Stomach (tissue), 9 donors: ENCODE data around the gene CLEC4F. TPM values are rescaled to one million over a fixed set of nuclear protein-coding genes. Genes with fewer than 3 reads are reported as not detected.

Experiments used
- DNase-seq, 2 donors: peaks; one replicate each; pipeline versions ENCODE4 v3.0.0 to v3.0.0-alpha.2; 2013 to 2019
- H3K27ac ChIP-seq, 5 donors: fragments of 200-600 bp in 4 of 5; sonication (generic) in 4 of 5; one replicate each; pipeline ENCODE4 v1.5.1; 2013 to 2019; ENCODE audit warnings: mild to moderate bottlenecking in 1 of 5, moderate library complexity in 1 of 5
- H3K27me3 ChIP-seq, 3 donors: fragments of 200-600 bp; sonication (generic); one replicate each; pipeline ENCODE4 v1.5.1; 2017 to 2019; ENCODE audit warnings: mixed run types in 1 of 3
- H3K36me3 ChIP-seq, 4 donors: fragments of 200-600 bp; sonication (generic); 1 replicate in 3 of 4; 2 replicates in 1 of 4; pipeline ENCODE4 v1.5.1; 2016 to 2019
- H3K4me1 ChIP-seq, 4 donors: fragments of 200-600 bp; sonication (generic); one replicate each; pipeline ENCODE4 v1.5.1; 2016 to 2019
- H3K4me3 ChIP-seq, 4 donors: fragments of 200-600 bp; sonication (generic) in 3 of 4; one replicate each; pipeline ENCODE4 v1.5.1; 2016 to 2019; ENCODE audit warnings: mild to moderate bottlenecking in 1 of 4
- H3K9me3 ChIP-seq, 4 donors: fragments of 200-600 bp; sonication (generic); one replicate each; pipeline ENCODE4 v1.5.1; 2016 to 2019
- CTCF ChIP-seq, 7 experiments: fragments of 450-650 bp in 4 of 7; fragments of 200-600 bp in 3 of 7; sonication (generic) in 3 of 7; IDR thresholded peaks; one replicate each; pipeline ENCODE4 v1.5.1; 2016 to 2019; ENCODE audit warnings: antibody characterized with exemption in 7 of 7, control low read depth in 2 of 7, mild to moderate bottlenecking in 1 of 7
- EP300 ChIP-seq: sonication (generic); formaldehyde crosslinking; IDR thresholded peaks from one replicate; pipeline ENCODE4 v1.6.1; 2017; ENCODE audit warnings: antibody characterized with exemption
- POLR2A ChIP-seq, 4 donors: fragments of 450-650 bp; IDR thresholded peaks; one replicate each; pipeline ENCODE4 v1.6.1; 2016; ENCODE audit warnings: antibody characterized with exemption in 4 of 4, control low read depth in 2 of 4, mild to moderate bottlenecking in 1 of 4, moderate library complexity in 1 of 4
- POLR2AphosphoS5 ChIP-seq, 3 donors: sonication (generic); formaldehyde crosslinking; IDR thresholded peaks; one replicate each; pipeline ENCODE4 v1.6.1; 2016; ENCODE audit warnings: antibody characterized with exemption in 3 of 3
- WGBS, 5 donors: extraction: QIAGEN DNeasy Blood & Tissue Kit in 3 of 5; methylation state at CpG; one replicate each; pipeline versions ENCODE4 v1.1.5 to v1.1.7; 2013 to 2018; 5-methylcytosine and 5-hydroxymethylcytosine counted together
- intact Hi-C: fragments of 100-400 bp; cut with DNase I; formaldehyde crosslinking; loops from one replicate; pipeline ENCODE4 v1.15.1; 2023; ENCODE audit warnings: low total_unique reads
- polyA plus RNA-seq, 3 donors: library from polyadenylated mRNA; stranded (reverse); fragments of 200-250 nt; gene quantifications; one replicate each; pipeline ENCODE4 v1.2.3, GENCODE V29; 2013
- total RNA-seq, 5 donors: library from RNA; depleted of rRNA; stranded (reverse); fragments of >200 nt; gene quantifications; one replicate each; pipeline versions ENCODE4 v1.1.0 to v1.2.3, GENCODE V29; 2014 to 2016
- donor health status: healthy with polysubstance abuse.
- donor health status: Bipolar disorder and iron deficiency.
- donor health status: healthy.

CLEC4F gene
- total and polyA plus RNA-seq, 8 donors = 0.13 to 0.37 TPM; not detected in 6

- Histone ChIP-seq H3K4me1 (no peaks in the 10 kb centered on the region), H3K27ac (no peak overlapping the region), H3K9me3 (peaks cover 0 to 9% (median 2%) of the 10 kb centered on the region in 4 donors), H3K36me3 (no peaks in the 10 kb centered on the region), H3K4me3 (no peak overlapping the region), H3K27me3 (peaks cover 0 to 21% (median 15%) of the 10 kb centered on the region in 3 donors)
- 68 to 85% (median 76%) methylated on average over 7 of the region's 7 CpGs for WGBS, 5 donors
- intact Hi-C loops = no loop called here
- no peak for DNase-seq
- no peak for TF ChIP-seq POLR2A (IDR thresholded peaks at IDR 0.05)
- TF ChIP-seq CTCF (IDR thresholded peaks at IDR 0.05) = no peak
- no peak for TF ChIP-seq POLR2AphosphoS5 (IDR thresholded peaks at IDR 0.05)
- no peak for TF ChIP-seq EP300
Observed at GRCh38 chr2:70842401-70842800, 22.0 kb upstream of the CLEC4F start.

GRCh38 chr2:70837980-70838925, 17.9 kb upstream of the CLEC4F start:
- TF ChIP-seq POLR2A (IDR thresholded peaks at IDR 0.05) (no peak), CTCF (IDR thresholded peaks at IDR 0.05) (no peak), EP300 (no peak), POLR2AphosphoS5 (IDR thresholded peaks at IDR 0.05) (no peak)
- intact Hi-C loops = no loop called here
- no peak overlapping the region for H3K4me3 ChIP-seq
- H3K27me3 ChIP-seq = peaks cover 0 to 33% (median 15%) of the 10 kb centered on the region in 3 donors
- peaks cover 0 to 9% (median 2%) of the 10 kb centered on the region in 4 donors for H3K9me3 ChIP-seq
- 84 to 88% (median 85%) methylated on average over 10 of the region's 10 CpGs for WGBS, 5 donors
- no peaks in the 10 kb centered on the region for H3K4me1 ChIP-seq
- no peak overlapping the region for H3K27ac ChIP-seq
- DNase-seq = no peak
- H3K36me3 ChIP-seq = no peaks in the 10 kb centered on the region

- Histone ChIP-seq H3K4me3 (no peak within 1 kb of the TSS), H3K27me3 (peaks cover 0 to 13% (median 3%) of the 10 kb centered on the region in 3 donors), H3K36me3 (no peaks in the 10 kb centered on the region), H3K4me1 (no peaks in the 10 kb centered on the region), H3K9me3 (no peaks in the 10 kb centered on the region), H3K27ac (no peak within 1 kb of the TSS)
- intact Hi-C loops = no loop called here
- 83 to 92% (median 89%) methylated on average over 4 of the region's 4 CpGs for WGBS, 5 donors
- TF ChIP-seq POLR2AphosphoS5 (IDR thresholded peaks at IDR 0.05) = no peak
- no peak for TF ChIP-seq EP300
- TF ChIP-seq CTCF (IDR thresholded peaks at IDR 0.05) = no peak
- no peak for TF ChIP-seq POLR2A (IDR thresholded peaks at IDR 0.05)
- DNase-seq = no peak
Observed at GRCh38 chr2:70835643-70836042, 15.2 kb upstream of the CLEC4F start, which contains the start of gene CD207. TSS of gene CD207 (minus strand) at chr2:70835816. CDS start at chr2:70835776, 40 bp downstream.

- 55 to 64% (median 61%) methylated on average over 4 of the region's 4 CpGs for WGBS, 5 donors
- TF ChIP-seq POLR2AphosphoS5 (IDR thresholded peaks at IDR 0.05) = no peak
- no peak for TF ChIP-seq POLR2A (IDR thresholded peaks at IDR 0.05)
- TF ChIP-seq EP300 = no peak
- no peak for TF ChIP-seq CTCF (IDR thresholded peaks at IDR 0.05)
- no peak for DNase-seq
Observed at GRCh38 chr2:70834881-70835280, 14.5 kb upstream of the CLEC4F start.

More at GRCh38 chr2:70834881-70835280, 14.5 kb upstream of the CLEC4F start:
- H3K9me3 ChIP-seq = no peaks in the 10 kb centered on the region
- intact Hi-C loops = no loop called here
- peaks cover 0 to 13% (median 3%) of the 10 kb centered on the region in 3 donors for H3K27me3 ChIP-seq
- no peak overlapping the region for H3K27ac ChIP-seq
- no peak overlapping the region for H3K4me3 ChIP-seq
- H3K36me3 ChIP-seq = no peaks in the 10 kb centered on the region
- no peaks in the 10 kb centered on the region for H3K4me1 ChIP-seq
